ENCODE results near the gene AP3B1.

GRCh38 chr5:78213799-78214198 lies 80.7 kb downstream of the AP3B1 start:
- TF ChIP-seq CTCF (conservative IDR thresholded peaks at IDR 0.05; ENCODE audit: low read depth, low read length): no peak
- no peak for TF ChIP-seq EZH2 (IDR thresholded peaks at IDR 0.05; ENCODE audit: borderline replicate concordance, low read depth, low read length, poor library complexity, severe bottlenecking)
